HG03066 (cell line): ENCODE data around the gene TGFBRAP1.

Source experiments
- ATAC-seq: cut with Tn5 transposase; IDR thresholded peaks from one replicate; pipeline ENCODE4 v1.9.1; 2021; ENCODE audit warnings: low read depth; ENCODE audit not compliant: unreplicated experiment

Gene TGFBRAP1

DNA sequence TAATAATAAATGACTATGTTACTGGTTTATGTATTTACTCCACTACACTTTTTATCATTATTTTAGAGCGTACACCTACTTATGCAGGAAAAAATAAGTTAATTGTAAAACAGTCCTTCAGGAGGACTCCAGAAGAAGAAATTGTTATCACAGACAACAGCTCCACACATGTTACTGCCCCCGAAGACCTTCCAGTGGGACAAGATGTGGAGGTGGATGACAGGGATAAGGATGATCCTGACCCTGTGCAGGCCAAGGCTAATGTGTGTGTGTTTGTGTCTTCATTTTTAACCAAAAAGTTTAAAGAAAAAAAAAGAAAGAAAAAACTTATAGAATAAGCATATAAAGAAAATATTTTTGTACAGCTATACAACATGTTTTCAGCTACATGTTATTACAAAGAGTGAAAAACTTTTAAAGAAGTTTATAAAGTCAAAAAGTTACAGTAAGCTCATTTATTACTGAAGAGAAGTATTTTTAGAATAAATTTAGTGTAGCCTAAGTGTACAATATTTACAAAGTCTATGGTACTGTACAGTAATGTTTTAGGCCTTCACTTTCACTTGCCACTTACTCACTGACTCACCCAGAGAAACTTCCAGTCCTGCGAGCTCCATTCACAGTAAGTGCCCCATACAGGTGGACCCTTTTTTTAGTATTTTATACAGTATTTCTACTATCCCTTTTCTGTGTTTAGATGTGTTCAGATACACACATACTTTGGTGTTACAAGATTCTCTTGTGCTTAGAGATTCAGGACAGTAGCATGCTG is 7.5 kb downstream of the TGFBRAP1 start:
- no peak for ATAC-seq

DNA sequence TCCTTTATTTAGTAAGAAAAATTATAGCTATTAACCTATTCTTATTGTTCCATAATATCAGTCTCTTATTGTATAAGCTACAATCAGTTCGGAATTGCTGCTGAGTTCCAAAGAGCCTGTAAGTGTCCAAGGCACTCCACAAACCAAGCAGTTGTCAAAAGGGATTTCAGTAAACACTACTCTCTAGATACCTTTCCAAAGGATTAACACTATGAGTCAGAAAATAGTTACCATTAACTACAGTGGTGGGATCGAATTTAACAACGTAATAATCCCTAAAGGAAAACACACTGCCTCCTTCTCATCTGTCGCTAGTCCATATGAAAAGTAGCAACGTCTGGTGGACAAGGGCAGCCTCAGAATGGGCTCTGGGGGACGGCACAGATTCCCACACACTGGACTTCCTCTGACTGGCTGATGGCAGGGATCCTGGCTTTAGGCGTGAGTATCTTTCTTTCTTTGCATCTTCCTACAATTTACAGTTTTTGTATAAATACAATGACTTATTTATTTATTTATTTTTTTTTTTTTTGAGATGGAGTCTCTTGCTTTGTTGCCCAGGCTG is 8.8 kb downstream of the TGFBRAP1 start:
- no peak for ATAC-seq

DNA sequence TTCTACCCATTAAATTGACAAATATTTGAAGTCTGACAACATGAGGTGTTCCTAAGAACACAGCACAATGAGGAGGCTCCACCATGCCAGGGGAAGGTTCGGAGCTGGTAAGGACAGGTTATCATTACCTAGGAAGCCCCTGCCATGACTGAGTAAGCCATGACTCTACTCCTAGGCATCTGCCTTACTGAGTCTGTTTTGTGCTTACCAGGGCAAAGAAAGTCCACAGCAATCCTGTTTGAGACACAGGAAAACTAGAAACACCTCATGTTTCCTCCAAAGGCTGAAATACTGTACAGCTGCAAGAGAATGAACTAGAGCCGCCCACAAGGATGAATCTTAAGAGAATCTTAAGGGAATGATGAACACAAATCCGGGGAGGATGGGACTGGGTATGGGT is 11.6 kb downstream of the TGFBRAP1 start:
- no peak for ATAC-seq

DNA sequence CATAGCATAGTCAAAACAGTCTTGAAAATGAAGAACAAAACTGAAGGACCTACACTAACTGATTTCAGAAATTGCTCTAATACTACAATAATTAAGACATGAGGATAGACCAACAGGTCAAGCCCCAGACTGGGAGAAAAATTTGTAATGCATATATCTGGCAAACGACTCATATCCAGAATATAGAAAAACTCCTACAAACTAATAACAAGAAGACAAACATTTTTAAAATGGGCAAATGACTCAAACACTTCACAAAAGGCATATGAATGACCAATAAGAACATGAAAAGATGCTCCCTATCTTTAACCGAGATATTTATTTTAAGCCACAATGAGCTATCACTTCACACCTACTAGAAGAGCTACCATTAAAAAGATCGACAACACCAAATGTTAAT is 14.2 kb downstream of the TGFBRAP1 start:
- no peak for ATAC-seq

DNA sequence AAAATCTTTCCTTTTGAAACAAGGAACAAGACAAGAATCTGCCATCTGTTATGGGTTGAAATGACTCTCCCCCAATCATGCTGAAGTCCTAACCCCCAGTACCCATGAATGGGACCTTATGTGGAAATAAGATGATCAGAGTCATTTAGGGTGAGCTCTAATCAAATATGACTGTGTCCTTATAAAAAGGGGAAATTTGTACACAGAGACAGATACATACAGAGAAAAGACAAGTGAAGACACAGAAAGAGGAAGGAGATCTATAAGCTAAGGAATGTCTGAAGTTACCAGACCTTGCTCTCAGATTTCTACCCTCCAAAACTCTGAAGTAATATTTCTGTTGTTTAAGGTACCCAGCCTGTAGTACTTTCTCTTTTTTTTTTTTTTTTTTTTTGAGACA is 15.7 kb downstream of the TGFBRAP1 start:
- ATAC-seq, result no peak

DNA sequence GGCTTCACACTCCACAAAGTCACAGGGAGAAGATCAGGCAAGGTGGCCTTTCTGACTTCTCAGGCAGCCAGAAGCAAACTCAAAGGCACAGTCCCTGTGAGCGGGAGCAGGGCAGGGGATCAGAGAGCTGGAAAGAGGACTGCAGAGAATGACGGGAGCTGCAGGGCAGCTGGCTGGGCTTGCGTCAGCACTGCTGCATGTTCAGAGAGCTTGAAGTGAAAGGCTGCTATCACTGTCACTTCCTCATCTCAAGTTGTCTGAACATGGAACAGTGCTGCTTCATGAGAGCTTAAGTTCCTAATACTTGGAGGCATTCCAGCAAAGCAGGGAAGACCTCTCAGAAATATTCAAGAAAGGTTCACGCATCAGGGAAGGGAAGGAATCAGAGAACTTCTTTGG is 20.4 kb downstream of the TGFBRAP1 start:
- no peak for ATAC-seq

DNA sequence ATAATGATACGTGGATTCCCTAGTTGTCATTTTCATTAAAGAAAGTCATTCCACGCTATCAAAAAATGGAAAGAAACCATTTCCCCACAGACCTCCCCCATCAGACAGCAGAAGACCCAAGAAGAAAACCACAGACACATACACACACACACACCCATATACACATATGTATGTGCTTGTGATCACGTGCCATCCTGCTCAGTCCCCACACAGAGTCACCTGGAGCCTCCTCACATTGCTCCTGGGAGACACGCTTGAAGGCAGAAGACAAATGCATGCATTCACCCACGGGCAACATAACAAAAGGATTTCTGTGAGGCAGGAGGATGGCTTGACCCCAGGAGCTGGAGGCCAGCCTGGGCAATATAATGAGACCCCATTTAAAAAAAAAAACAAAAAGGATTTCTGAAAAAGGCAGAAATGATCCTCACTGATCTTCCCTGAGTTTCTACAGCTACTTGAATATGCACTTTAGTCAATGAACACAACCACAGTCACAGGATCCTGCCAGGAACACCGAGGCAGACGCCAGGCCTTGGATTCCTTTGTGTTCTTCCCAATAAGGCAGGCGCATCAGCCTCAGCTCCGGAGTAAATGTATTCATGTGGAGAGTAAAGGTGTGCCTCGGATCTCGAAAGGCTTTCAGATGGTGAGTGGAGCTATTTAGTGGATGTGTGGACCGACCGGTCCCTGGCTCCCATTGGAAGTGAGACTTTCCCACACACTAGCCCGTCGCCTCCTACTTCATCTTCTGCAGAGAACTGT is 21.0 kb downstream of the TGFBRAP1 start:
- no peak for ATAC-seq

DNA sequence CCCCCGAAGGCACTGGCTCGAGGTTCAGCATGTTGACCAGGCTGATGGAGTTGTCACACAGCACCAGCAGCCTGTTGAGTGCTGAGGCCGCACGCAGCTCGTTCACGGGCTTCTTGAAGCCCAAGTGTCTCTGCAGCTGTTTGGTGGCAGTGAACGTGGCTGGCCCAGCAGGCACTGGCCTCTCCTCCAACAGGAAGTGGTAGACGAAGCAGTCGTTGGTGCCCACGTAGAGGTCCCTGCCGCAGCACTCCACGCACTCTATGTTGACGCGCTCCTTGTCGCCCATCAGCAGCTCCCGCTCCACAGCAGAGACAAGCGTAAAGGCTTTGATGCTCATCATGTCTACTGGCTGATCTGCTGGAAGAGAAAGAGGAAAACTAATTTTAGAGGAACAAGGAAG is 21.6 kb downstream of the TGFBRAP1 start:
- no peak for ATAC-seq

DNA sequence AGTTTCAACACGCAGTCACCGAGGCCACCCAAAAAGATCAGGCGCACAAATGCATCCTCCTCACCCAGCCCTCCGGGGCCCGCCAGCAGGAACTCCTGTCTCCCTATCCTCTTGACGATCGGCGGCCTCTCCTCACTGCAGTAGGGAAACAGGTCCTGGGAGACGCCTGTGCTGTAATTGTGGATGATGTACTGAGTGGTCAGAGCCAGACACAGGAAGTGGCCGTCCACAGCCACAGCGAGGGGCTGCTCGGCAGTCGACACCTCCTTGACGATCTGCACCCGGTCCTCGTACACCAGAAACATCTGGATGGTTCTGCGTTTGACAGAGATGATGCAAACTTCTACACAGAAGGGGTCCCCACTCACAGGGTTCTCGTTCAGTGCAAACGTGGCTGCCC is 22.0 kb downstream of the TGFBRAP1 start:
- no peak for ATAC-seq

DNA sequence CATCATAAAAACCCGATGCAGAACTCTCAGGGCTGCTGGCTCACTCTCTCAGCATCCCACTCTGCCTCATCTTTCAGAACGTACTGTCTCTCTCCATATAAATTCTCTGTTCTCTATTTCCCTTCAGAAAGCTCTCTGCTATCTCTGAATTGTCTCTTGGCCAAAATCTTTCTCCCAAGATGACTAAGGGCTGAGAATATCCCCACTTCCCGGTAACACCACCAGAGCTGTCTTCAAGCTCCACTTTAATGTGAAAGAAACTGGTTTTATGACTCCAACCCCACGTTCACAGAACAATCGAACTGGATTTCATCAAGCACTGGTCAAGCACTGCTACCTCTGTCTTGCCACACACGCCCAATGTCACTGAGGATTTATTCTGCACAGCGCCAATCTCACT is 22.4 kb downstream of the TGFBRAP1 start:
- ATAC-seq, result no peak

DNA sequence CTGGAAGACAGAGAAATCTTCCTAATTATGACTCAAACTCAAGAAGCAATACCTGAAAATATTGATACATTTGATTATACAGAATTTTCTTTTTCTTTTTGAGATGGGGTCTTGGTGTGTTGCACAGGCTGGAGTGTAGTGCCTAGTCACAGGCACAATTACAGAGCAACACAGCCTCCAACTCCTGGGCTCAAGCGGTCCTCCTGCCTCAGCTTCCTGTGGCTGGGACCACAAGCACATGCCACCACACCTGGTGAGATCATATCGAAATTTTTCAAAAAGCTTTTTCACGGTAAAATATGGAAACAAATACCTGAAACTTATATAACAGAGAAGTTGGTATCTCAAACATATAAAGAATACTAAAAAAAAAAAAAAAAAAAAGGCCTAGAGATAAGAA is 27.9 kb downstream of the TGFBRAP1 start:
- ATAC-seq, result no peak

DNA sequence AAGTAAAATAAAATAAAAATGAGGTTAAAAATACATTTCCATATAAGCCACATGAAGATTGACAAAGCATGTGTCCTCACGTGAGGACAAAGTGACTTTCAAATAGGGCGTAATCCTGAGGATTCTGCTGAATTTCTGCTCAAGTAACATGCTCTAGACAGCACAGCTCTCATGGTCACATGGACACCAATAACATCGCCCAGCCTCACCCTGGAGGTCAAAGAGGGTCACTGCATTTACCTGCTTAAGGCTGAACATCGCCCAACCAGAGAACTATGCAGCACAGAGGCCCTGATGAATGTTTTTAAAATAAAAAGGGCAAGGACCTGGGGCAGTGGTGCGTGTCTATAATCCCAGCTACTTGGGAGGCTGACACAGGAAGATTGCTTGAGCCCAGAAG is 30.2 kb downstream of the TGFBRAP1 start:
- ATAC-seq, result no peak

DNA sequence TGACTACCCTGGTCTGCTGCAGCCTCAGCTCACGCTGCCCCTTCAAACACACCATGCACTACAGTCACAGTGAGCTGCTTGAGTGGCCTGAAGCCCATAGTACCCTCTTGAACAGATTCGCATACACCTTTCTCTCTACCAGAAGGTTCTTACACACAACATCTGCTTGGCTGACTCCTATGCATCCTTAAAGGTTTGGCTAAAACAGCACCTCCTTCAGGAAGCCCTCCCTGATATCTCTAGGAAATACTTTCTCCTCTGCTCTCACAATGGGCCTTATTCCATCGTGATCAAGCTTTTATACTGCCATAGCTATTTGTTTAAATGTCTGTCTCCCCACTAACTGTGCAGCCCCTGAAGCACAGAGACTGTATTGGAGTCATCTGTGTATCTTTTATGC is 31.5 kb downstream of the TGFBRAP1 start:
- no peak for ATAC-seq

DNA sequence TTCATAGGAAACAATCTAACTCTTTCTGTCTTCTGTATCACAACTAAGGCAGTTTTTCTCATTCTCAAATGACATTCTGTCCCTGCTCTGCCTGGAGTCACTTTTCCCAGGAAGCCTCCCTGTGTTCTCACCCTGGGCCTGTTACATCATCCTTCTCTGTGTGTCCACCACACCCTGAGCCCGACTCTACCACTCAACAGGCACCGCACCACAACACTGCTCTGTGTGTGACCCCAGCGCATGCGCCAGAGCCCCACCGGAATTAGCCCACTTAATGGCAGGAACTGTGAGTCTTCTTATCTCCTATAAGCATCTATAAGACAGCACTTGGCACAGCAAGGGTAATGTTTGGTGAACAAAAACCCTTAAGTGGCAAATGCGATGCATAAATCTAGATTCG is 32.3 kb downstream of the TGFBRAP1 start:
- ATAC-seq, result no peak

DNA sequence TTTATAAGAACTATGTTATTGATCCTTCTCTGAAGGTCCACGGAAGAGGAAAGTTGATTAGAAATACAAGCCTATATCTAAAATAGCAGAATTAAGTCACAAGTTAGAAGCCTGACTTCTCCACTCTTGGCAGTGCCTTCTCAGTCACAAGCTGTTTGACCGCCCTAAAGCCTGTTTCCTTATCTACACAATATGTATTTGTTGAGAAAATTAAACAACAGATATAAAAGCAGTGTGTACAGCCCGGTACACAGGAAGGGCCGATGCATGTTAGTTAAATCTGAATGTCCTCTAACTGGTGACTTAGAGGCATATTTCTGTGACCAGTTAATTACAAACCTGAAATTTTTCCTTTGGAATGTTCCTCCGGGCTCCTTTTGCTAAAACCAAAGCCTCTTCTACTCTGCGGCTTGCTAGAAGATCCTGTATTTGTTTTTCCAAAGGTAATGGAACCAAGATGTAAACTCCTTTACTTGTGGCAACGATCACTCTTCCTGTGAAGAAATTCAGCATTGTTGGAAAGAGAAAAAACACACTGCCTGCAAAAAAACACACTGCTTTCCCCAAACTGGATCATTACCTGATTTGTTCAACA is 33.4 kb downstream of the TGFBRAP1 start:
- no peak for ATAC-seq

DNA sequence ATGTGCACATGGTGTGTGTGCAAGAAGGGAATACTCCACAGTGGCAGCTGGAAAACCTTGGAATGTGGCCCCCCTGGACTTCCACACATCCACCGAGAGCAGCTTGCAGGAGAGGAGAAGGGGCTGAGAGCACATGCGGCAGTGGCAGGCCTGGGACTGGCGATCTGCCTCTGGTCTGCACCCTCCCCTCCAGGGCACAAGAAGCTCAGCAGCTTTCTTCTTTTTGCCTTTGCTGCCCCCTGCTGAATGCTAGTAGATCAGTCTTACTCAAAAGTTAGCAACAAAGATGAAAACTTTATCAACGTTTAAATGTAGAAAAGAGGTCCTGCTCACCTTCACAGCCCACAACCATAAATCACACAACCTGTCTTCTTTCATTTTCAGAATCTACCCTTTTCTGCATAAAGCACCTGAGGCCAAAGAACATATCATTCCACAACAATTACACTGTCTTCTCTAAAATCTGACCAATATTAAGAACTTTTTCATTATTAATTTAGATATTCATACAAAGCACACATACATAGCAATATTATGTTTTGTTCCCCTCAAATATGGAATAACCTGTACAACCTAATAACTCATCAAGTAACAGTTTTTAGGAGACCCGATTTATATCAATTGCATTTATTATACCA is 34.6 kb downstream of the TGFBRAP1 start:
- no peak for ATAC-seq

DNA sequence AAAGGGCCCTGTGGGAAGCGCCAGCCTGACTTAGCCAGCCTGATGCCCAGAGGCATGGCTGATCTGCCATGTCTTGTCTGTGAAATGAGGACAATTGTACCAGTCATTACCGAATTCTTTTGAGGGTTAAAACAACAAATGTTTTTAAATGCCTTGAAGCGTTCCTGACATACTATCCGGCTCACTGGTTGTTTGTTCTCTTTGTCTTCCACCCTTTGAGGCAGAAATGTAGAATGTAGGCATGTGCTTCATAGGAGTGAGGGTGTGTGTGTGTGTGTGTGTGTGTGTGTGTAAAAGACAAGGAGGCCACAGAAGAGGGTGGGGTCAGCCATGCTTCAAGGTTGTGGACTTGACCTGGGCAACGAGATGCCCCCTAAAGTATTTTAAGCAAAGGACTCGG is 35.5 kb downstream of the TGFBRAP1 start:
- no peak for ATAC-seq

DNA sequence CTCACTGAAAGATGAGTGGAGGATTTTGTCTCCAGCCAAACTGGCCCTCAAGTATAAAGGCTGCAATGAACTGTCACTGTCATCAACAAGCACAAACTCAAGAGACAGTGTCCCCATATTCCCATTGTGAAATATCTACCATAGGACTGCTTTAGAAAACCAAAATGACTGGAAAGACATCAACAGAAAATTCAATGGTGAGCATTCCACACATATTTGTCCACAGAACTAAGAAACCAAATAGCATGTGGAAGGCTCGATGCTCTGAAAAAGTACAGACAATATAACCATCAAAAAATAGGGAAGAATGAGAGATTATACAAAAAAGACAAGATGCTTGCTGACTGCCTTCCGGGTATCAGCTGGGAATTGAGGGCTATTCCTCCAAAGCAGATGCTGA is 37.6 kb downstream of the TGFBRAP1 start:
- no peak for ATAC-seq

DNA sequence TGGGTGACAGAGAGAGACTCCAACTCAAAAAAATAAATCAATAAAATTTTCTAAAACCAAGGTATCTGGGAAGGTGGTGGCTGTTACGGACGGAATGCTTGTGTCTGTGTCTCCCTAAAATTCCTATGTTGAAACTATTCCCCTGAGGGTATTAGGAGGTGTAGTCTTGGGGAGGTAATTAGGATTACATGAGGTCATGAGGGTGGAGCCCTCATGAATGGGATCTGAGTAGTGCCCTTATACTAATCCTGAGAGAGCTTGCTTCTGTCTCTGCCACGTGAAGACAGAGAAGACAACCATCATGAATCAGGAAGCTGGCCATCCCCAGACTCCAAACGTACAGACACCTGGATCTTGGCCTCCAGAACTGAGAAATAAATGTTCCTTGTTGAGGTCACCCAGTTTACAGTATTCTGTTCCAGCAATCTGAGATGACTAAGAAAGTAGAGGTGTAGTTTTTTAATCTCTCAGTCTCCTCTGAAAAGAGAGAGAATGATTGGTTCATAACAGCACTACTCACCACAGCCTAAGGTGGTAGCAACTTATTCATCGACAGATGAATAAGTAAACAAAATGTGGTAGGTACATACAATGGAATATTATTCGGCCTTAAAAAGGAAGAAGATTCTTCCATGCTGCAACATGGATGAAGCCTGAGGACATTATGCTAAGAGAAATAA is 38.4 kb downstream of the TGFBRAP1 start:
- no peak for ATAC-seq

DNA sequence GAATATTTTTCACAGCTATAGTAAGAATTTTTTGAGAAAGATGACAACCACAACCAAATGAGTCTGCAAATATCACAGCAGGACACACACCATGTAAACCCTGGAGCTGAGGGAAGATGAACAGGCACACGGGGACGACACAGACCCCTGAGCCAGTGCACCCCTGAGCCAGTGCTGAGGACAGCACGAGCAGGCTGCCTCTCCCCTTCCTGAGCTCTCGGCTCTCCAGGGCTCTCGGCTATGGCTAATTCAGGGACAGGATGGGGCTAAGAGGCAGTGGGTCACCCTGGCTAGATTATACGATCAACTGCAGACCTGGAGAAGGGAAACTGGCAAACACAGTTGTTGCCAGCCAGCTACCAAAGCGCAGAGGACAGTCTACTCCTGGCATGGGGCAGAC is 41.4 kb downstream of the TGFBRAP1 start:
- ATAC-seq, result no peak
